Esophagus (tissue), 2 donors: ENCODE data around the gene GFER. TPM values are rescaled to one million over a fixed set of nuclear protein-coding genes. Genes with fewer than 3 reads are reported as not detected.
"Not testable (repeated sequence)": the region's sequence is repeated elsewhere in the genome, so short reads cannot be mapped to it uniquely, and the experiment has no call there.

Source experiments
- H3K27ac ChIP-seq, 2 donors: one replicate each; pipeline ENCODE4 v1.5.1; 2013; ENCODE audit warnings: low read depth in 2 of 2, mild to moderate bottlenecking in 2 of 2, inconsistent platforms in 1 of 2, low read length in 1 of 2, moderate library complexity in 1 of 2
- H3K27me3 ChIP-seq, 2 donors: one replicate each; pipeline ENCODE4 v1.6.1; 2013; ENCODE audit warnings: low read length in 2 of 2, control low read depth in 1 of 2, mild to moderate bottlenecking in 1 of 2; ENCODE audit not compliant: insufficient read depth in 2 of 2, control insufficient read depth in 1 of 2
- H3K36me3 ChIP-seq, 2 donors: one replicate each; pipeline ENCODE4 v1.6.1; 2013; ENCODE audit warnings: low read length in 1 of 2; ENCODE audit not compliant: control insufficient read depth in 2 of 2, insufficient read depth in 2 of 2
- H3K4me1 ChIP-seq, 2 donors: one replicate each; pipeline ENCODE4 v1.6.1; 2013; ENCODE audit warnings: low read length in 1 of 2; ENCODE audit not compliant: control insufficient read depth in 2 of 2, insufficient read depth in 2 of 2
- H3K4me3 ChIP-seq, 2 donors: one replicate each; pipeline ENCODE4 v1.5.1; 2013; ENCODE audit warnings: low read length in 2 of 2, mild to moderate bottlenecking in 2 of 2, low read depth in 1 of 2, moderate library complexity in 1 of 2
- H3K9me3 ChIP-seq, 2 donors: one replicate each; pipeline ENCODE4 v1.6.1; 2013; ENCODE audit warnings: mild to moderate bottlenecking in 2 of 2, low read depth in 1 of 2, low read length in 1 of 2, moderate library complexity in 1 of 2; ENCODE audit not compliant: control insufficient read depth in 2 of 2, insufficient read depth in 1 of 2
- WGBS, 2 donors: extraction: QIAGEN DNeasy Blood & Tissue Kit; methylation state at CpG; one replicate each; pipeline ENCODE4 v1.1.7; 2013; 5-methylcytosine and 5-hydroxymethylcytosine counted together
- polyA plus RNA-seq, 2 donors: library from polyadenylated mRNA; stranded (reverse); fragments of 200-250 nt; gene quantifications; one replicate each; pipeline ENCODE4 v1.2.3, GENCODE V29; 2013
- donor health status: healthy with polysubstance abuse.
- donor health status: Bipolar disorder and iron deficiency.

GFER gene
- polyA plus RNA-seq, 2 donors = 13.1 to 23.1 TPM

- no peak overlapping the region for H3K4me3 ChIP-seq
Measured at GRCh38 chr16:2029350-2029749, 45.4 kb downstream of the GFER start.

GRCh38 chr16:2030036-2030435 is 46.0 kb downstream of the GFER start:
- H3K9me3 ChIP-seq = no peaks in the 10 kb centered on the region
- no peaks in the 10 kb centered on the region for H3K36me3 ChIP-seq
- no peaks in the 10 kb centered on the region for H3K27me3 ChIP-seq
- peak overlapping the region in 1 of 2 donors; percentile 26 for H3K27ac ChIP-seq
- H3K4me3 ChIP-seq = no peak overlapping the region
- 83 to 87% methylated on average over 11 of the region's 11 CpGs for WGBS, 2 donors
- peaks cover 4 to 16% of the 10 kb centered on the region in 2 donors for H3K4me1 ChIP-seq

More at GRCh38 chr16:2029350-2029749, 45.4 kb downstream of the GFER start:
- 72 to 80% methylated on average over 20 to 22 of the region's 22 CpGs for WGBS, 2 donors
- Histone ChIP-seq H3K4me1 (peaks cover 4 to 15% of the 10 kb centered on the region in 2 donors), H3K27ac (no peak overlapping the region), H3K36me3 (no peaks in the 10 kb centered on the region), H3K9me3 (no peaks in the 10 kb centered on the region), H3K27me3 (no peaks in the 10 kb centered on the region)

GRCh38 chr16:2031081-2031577 is 47.1 kb downstream of the GFER start:
- no peaks in the 10 kb centered on the region for H3K27me3 ChIP-seq
- 49 to 63% methylated on average over 11 of the region's 11 CpGs for WGBS, 2 donors
- H3K27ac ChIP-seq = peak overlapping the region in 1 of 2 donors; percentile 39
- no peak overlapping the region for H3K4me3 ChIP-seq
- H3K4me1 ChIP-seq = peaks cover 7 to 19% of the 10 kb centered on the region in 2 donors
- H3K36me3 ChIP-seq = no peaks in the 10 kb centered on the region
- no peaks in the 10 kb centered on the region for H3K9me3 ChIP-seq

- Histone ChIP-seq H3K9me3 (no peaks in the 10 kb centered on the region), H3K27me3 (no peaks in the 10 kb centered on the region), H3K4me1 (peaks cover 3 to 21% of the 10 kb centered on the region in 2 donors), H3K4me3 (no peak overlapping the region), H3K36me3 (peaks cover 0 to 7% of the 10 kb centered on the region in 2 donors), H3K27ac (peak overlapping the region; percentile 82 to 86)
- 66 to 81% methylated on average over 13 to 15 of the region's 15 CpGs for WGBS, 2 donors
Measured at GRCh38 chr16:2032285-2033056, 48.5 kb downstream of the GFER start.

GRCh38 chr16:2033057-2033908 is 49.3 kb downstream of the GFER start:
- Histone ChIP-seq H3K36me3 (peaks cover 0 to 7% of the 10 kb centered on the region in 2 donors), H3K27me3 (no peaks in the 10 kb centered on the region), H3K27ac (peak overlapping the region; percentile 82 to 86), H3K4me3 (peak overlapping the region; percentile 8 to 38), H3K4me1 (peaks cover 3 to 17% of the 10 kb centered on the region in 2 donors), H3K9me3 (no peaks in the 10 kb centered on the region)
- WGBS, 2 donors = 27 to 39% methylated on average over 28 to 37 of the region's 37 CpGs

- H3K36me3 ChIP-seq, H3K27me3 ChIP-seq, H3K9me3 ChIP-seq: not testable (repeated sequence)
- Histone ChIP-seq H3K27ac (peak overlapping the region; percentile 82 to 86), H3K4me3 (peak overlapping the region in 1 of 2 donors; percentile 38), H3K4me1 (peaks cover 3 to 17% of the 10 kb centered on the region in 2 donors)
- 56 to 68% methylated on average over 12 to 16 of the region's 32 CpGs for WGBS, 2 donors
Measured at GRCh38 chr16:2033909-2034695, 50.1 kb downstream of the GFER start.

- Histone ChIP-seq H3K27me3 (no peaks in the 10 kb centered on the region), H3K4me3 (no peak overlapping the region), H3K4me1 (peaks cover 5 to 17% of the 10 kb centered on the region in 2 donors), H3K9me3 (no peaks in the 10 kb centered on the region), H3K36me3 (peaks cover 0 to 7% of the 10 kb centered on the region in 2 donors), H3K27ac (peak overlapping the region; percentile 78 to 79)
- WGBS, 2 donors = 77 to 85% methylated on average over 15 to 17 of the region's 17 CpGs
Measured at GRCh38 chr16:2034696-2035430, 50.9 kb downstream of the GFER start.

- peak overlapping the region; percentile 78 to 79 for H3K27ac ChIP-seq
- H3K4me3 ChIP-seq = peak overlapping the region in 1 of 2 donors; percentile 0
- WGBS, 2 donors = 44% methylated on average over 32 to 34 of the region's 34 CpGs
- H3K36me3 ChIP-seq = peaks cover 0 to 7% of the 10 kb centered on the region in 2 donors
- H3K9me3 ChIP-seq = no peaks in the 10 kb centered on the region
- peaks cover 7 to 23% of the 10 kb centered on the region in 2 donors for H3K4me1 ChIP-seq
- no peaks in the 10 kb centered on the region for H3K27me3 ChIP-seq
Measured at GRCh38 chr16:2035431-2036199, 51.6 kb downstream of the GFER start.
